OCI-LY1 (cell line): ENCODE results near the gene GCM1.

Experiments
- H2AFZ ChIP-seq: fragments of 200-600 bp; sonication (generic), shearing (Covaris generic); 2 replicates; pipeline ENCODE4 v1.6.0; 2014; ENCODE audit warnings: antibody characterized with exemption, mild to moderate bottlenecking, low read length
- H3F3A ChIP-seq: fragments of 200-600 bp; sonication (generic), shearing (Covaris generic); 2 replicates; pipeline ENCODE4 v1.6.0; 2014; ENCODE audit warnings: mild to moderate bottlenecking, antibody characterized with exemption, low read length, moderate library complexity; ENCODE audit not compliant: insufficient read depth
- H3K27ac ChIP-seq: fragments of 200-600 bp; sonication (generic); 2 replicates; pipeline ENCODE4 v1.5.1; 2014; ENCODE audit warnings: low read length, mixed run types, mild to moderate bottlenecking, low read depth; ENCODE audit not compliant: poor library complexity, severe bottlenecking
- H3K27me3 ChIP-seq: fragments of 200-600 bp; sonication (generic); 2 replicates; pipeline ENCODE4 v1.6.0; 2014; ENCODE audit warnings: antibody characterized with exemption, mild to moderate bottlenecking, low read length, moderate library complexity; ENCODE audit not compliant: insufficient read depth
- H3K36me3 ChIP-seq: fragments of 200-600 bp; sonication (generic); 2 replicates; pipeline ENCODE4 v1.6.1; 2014; ENCODE audit warnings: mild to moderate bottlenecking, antibody characterized with exemption, low read length, moderate library complexity, mixed read lengths; ENCODE audit not compliant: insufficient read depth
- H3K4me1 ChIP-seq: fragments of 200-600 bp; sonication (generic); 2 replicates; pipeline ENCODE4 v1.5.1; 2014; ENCODE audit warnings: mild to moderate bottlenecking, low read length, moderate library complexity; ENCODE audit not compliant: insufficient read depth, severe bottlenecking
- H3K4me2 ChIP-seq: fragments of 200-600 bp; sonication (generic), shearing (Covaris generic); 2 replicates; pipeline ENCODE4 v1.6.1; 2014; ENCODE audit warnings: low read length
- H3K4me3 ChIP-seq: fragments of 200-600 bp; sonication (generic); 2 replicates; pipeline ENCODE4 v1.5.1; 2014; ENCODE audit warnings: low read length, low read depth, mild to moderate bottlenecking, mixed read lengths; ENCODE audit not compliant: poor library complexity, severe bottlenecking
- H3K79me2 ChIP-seq: fragments of 200-600 bp; shearing (Covaris generic); 2 replicates; pipeline ENCODE4 v1.6.1; 2016; ENCODE audit warnings: mixed run types, low read length, mixed read lengths; ENCODE audit not compliant: insufficient read depth
- H3K9ac ChIP-seq: fragments of 200-600 bp; sonication (generic), shearing (Covaris generic); 2 replicates; pipeline ENCODE4 v1.6.1; 2014; ENCODE audit warnings: mild to moderate bottlenecking, low read length, mixed read lengths
- H3K9me2 ChIP-seq: fragments of 200-600 bp; sonication (generic), shearing (Covaris generic); 2 replicates; pipeline ENCODE4 v1.6.1; 2014; ENCODE audit warnings: low read depth, mild to moderate bottlenecking, low read length, mixed read lengths
- H3K9me3 ChIP-seq: fragments of 200-600 bp; shearing (Covaris generic); 2 replicates; pipeline ENCODE4 v1.6.1; 2014; ENCODE audit warnings: low read length, mixed read lengths
- H4K20me1 ChIP-seq: fragments of 200-600 bp; sonication (generic), shearing (Covaris generic); 2 replicates; pipeline ENCODE4 v1.6.0; 2016; ENCODE audit warnings: mild to moderate bottlenecking, low read length; ENCODE audit not compliant: insufficient read depth
- EZH2 ChIP-seq: fragments of 200-600 bp; sonication (generic), shearing (Covaris generic); IDR thresholded peaks from 2 replicates; pipeline ENCODE4 v1.8.0; 2017; ENCODE audit warnings: borderline replicate concordance, mixed run types, mild to moderate bottlenecking, antibody characterized with exemption, low read length, moderate library complexity, mixed read lengths
- TF ChIP-seq, protein P1 (sequence below): fragments of 200-600 bp; sonication (generic), shearing (Covaris generic); IDR thresholded peaks from 2 replicates; pipeline ENCODE4 v1.5.1; 2017; ENCODE audit warnings: mild to moderate bottlenecking, antibody characterized with exemption, low read length, moderate library complexity, mixed read lengths

Gene GCM1

GRCh38 chr6:53175027-53175426, 26.4 kb upstream of the GCM1 start:
- no peak overlapping the region for H2AFZ ChIP-seq
- no peak overlapping the region for H3K9ac ChIP-seq
- H3K9me2 ChIP-seq = no peaks in the 10 kb centered on the region
- no peak overlapping the region for H3K4me3 ChIP-seq
- no peak overlapping the region for H3K4me2 ChIP-seq
- H3K27me3 ChIP-seq = no peaks in the 10 kb centered on the region
- H3K27ac ChIP-seq = no peak overlapping the region
- no peaks in the 10 kb centered on the region for H3K9me3 ChIP-seq
- H4K20me1 ChIP-seq = no peaks in the 10 kb centered on the region
- TF ChIP-seq EZH2 = no peak
- TF ChIP-seq, protein P1, sequence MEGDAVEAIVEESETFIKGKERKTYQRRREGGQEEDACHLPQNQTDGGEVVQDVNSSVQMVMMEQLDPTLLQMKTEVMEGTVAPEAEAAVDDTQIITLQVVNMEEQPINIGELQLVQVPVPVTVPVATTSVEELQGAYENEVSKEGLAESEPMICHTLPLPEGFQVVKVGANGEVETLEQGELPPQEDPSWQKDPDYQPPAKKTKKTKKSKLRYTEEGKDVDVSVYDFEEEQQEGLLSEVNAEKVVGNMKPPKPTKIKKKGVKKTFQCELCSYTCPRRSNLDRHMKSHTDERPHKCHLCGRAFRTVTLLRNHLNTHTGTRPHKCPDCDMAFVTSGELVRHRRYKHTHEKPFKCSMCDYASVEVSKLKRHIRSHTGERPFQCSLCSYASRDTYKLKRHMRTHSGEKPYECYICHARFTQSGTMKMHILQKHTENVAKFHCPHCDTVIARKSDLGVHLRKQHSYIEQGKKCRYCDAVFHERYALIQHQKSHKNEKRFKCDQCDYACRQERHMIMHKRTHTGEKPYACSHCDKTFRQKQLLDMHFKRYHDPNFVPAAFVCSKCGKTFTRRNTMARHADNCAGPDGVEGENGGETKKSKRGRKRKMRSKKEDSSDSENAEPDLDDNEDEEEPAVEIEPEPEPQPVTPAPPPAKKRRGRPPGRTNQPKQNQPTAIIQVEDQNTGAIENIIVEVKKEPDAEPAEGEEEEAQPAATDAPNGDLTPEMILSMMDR = no peak
- H3K4me1 ChIP-seq = peaks cover 17% of the 10 kb centered on the region
- H3K79me2 ChIP-seq = no peaks in the 10 kb centered on the region
- no peaks in the 10 kb centered on the region for H3F3A ChIP-seq
- no peaks in the 10 kb centered on the region for H3K36me3 ChIP-seq

DNA sequence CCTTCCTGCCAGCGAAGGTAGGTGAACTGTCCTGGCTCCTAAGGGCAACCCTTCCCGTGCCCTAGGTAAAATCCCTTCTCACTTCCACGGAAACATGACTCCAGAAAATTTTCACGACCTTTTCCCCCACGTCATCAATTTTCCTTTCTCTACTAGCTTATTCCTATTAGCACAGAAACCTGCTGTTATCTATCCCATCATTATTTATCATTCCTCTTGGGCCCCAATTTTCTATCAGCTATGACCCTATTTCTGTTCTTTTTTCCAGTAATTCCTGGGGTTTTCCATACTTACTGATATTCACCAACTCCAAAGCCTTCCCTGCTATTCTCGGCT, 23.8 kb upstream of the GCM1 start:
- Histone ChIP-seq H3K4me2 (peak overlapping the region; percentile 66), H2AFZ (no peak overlapping the region)
- no peak for TF ChIP-seq EZH2
- TF ChIP-seq, protein P1 = no peak

GRCh38 chr6:53171605-53172467, 23.2 kb upstream of the GCM1 start:
- peak overlapping the region; percentile 42 for H3K4me3 ChIP-seq
- no peaks in the 10 kb centered on the region for H3K27me3 ChIP-seq
- H3K79me2 ChIP-seq = no peaks in the 10 kb centered on the region
- H3K36me3 ChIP-seq = no peaks in the 10 kb centered on the region
- H3K4me1 ChIP-seq = peaks cover 8% of the 10 kb centered on the region
- no peaks in the 10 kb centered on the region for H3K9me3 ChIP-seq
- peak overlapping the region; percentile 66 for H3K4me2 ChIP-seq
- TF ChIP-seq EZH2 = no peak
- TF ChIP-seq, protein P1 = peak; percentile 100
- H3K27ac ChIP-seq = no peak overlapping the region
- H4K20me1 ChIP-seq = no peaks in the 10 kb centered on the region
- H3K9me2 ChIP-seq = no peaks in the 10 kb centered on the region
- no peak overlapping the region; the same call in 1 of the 2 replicates for H3K9ac ChIP-seq
- H3F3A ChIP-seq = no peaks in the 10 kb centered on the region
- H2AFZ ChIP-seq = no peak overlapping the region

More for the DNA sequence above, 23.8 kb upstream of the GCM1 start:
- H3K9ac ChIP-seq = no peak overlapping the region; the same call in 1 of the 2 replicates
- no peaks in the 10 kb centered on the region for H4K20me1 ChIP-seq
- H3K27me3 ChIP-seq = no peaks in the 10 kb centered on the region
- no peak overlapping the region for H3K27ac ChIP-seq
- no peaks in the 10 kb centered on the region for H3K79me2 ChIP-seq
- no peaks in the 10 kb centered on the region for H3K36me3 ChIP-seq
- peak overlapping the region; percentile 42 for H3K4me3 ChIP-seq
- no peaks in the 10 kb centered on the region for H3K9me2 ChIP-seq
- no peaks in the 10 kb centered on the region for H3F3A ChIP-seq
- H3K4me1 ChIP-seq = peaks cover 8% of the 10 kb centered on the region
- no peaks in the 10 kb centered on the region for H3K9me3 ChIP-seq
